ENCODE results near the gene AGPAT3. TPM values are rescaled to one million over a fixed set of nuclear protein-coding genes. Genes with fewer than 3 reads are reported as not detected.

AGPAT3 gene
- total and polyA plus RNA-seq, 2 donors (not counting 3 experiments of a cell fraction or from before 2014, with no cell fraction given), result 39.9 to 76.7 TPM

- no peak overlapping the region for H2AFZ ChIP-seq (ENCODE audit: low read depth, low read length)
- no peak for FAIRE-seq
- no peak for DNase-seq (ENCODE audit: low read depth, low spot score)
- H3K36me3 ChIP-seq (ENCODE audit: control insufficient read depth in 2 of 2, extremely low read depth in 1 of 2, insufficient read depth in 2 of 2, low read length in 2 of 2), result no peaks in the 10 kb centered on the region
- no peaks in the 10 kb centered on the region for H3K9me3 ChIP-seq (replicated peaks; ENCODE audit: control insufficient read depth, insufficient read depth, low read length)
- H3K4me2 ChIP-seq (ENCODE audit: insufficient read depth, low read length), result no peak overlapping the region
- no peak for TF ChIP-seq FOS (IDR thresholded peaks at IDR 0.05; ENCODE audit: borderline replicate concordance, insufficient read depth, low read length)
- no peak for TF ChIP-seq MAX (IDR thresholded peaks at IDR 0.05; ENCODE audit: insufficient read depth, insufficient read length)
- no peak for TF ChIP-seq POLR2A (IDR thresholded peaks at IDR 0.05; ENCODE audit: low read depth, low read length)
- TF ChIP-seq JUN (IDR thresholded peaks at IDR 0.05; ENCODE audit: borderline replicate concordance, insufficient read depth, insufficient read length, low read depth), result no peak
- no peak for TF ChIP-seq CTCF (IDR thresholded peaks at IDR 0.05; ENCODE audit: extremely low read depth in 1 of 2, insufficient read depth in 1 of 2, low read depth in 1 of 2, low read length in 2 of 2)
- TF ChIP-seq MYC (IDR thresholded peaks at IDR 0.05; ENCODE audit: low read depth, low read length), result no peak
- no peak for TF ChIP-seq POLR2AphosphoS5 (IDR thresholded peaks at IDR 0.05; ENCODE audit: insufficient read depth, low read depth, low read length)
- no peak for TF ChIP-seq GATA2 (IDR thresholded peaks at IDR 0.05; ENCODE audit: insufficient read depth, insufficient read length, low read depth, low read length)
- no peak for TF ChIP-seq EZH2 (IDR thresholded peaks at IDR 0.05; ENCODE audit: borderline replicate concordance, low read depth, low read length, severe bottlenecking)
- dilution Hi-C loops (cut with MboI; ENCODE audit: extremely low pct_ligation_motif_present, low sequenced_read_pairs) (no loop called here), intact Hi-C loops (cut with micrococcal nuclease) (no loop called here)
- no TSS peak for BruUV-seq (replicated peaks)
- CTCF ChIA-PET, result no interaction called here
- H3K4me1 ChIP-seq (ENCODE audit: control insufficient read depth, extremely low read depth, insufficient read depth, low read length), result peaks cover 11% of the 10 kb centered on the region
- no peak overlapping the region for H3K4me3 ChIP-seq (replicated peaks in 1 of 3; ENCODE audit: insufficient read depth in 1 of 3, low read depth in 1 of 3, low read length in 3 of 3)
- POLR2A ChIA-PET, result no interaction called here
- H3K79me2 ChIP-seq (ENCODE audit: control insufficient read depth, insufficient read depth, low read length), result peaks cover 92% of the 10 kb centered on the region
- no peaks in the 10 kb centered on the region for H3K9me1 ChIP-seq (replicated peaks; ENCODE audit: control insufficient read depth, extremely low read depth, insufficient read depth, low read length)
- H4K20me1 ChIP-seq (replicated peaks; ENCODE audit: control insufficient read depth, extremely low read depth, insufficient read depth, low read length), result peaks cover 7% of the 10 kb centered on the region
- no peak overlapping the region for H3K27ac ChIP-seq (ENCODE audit: insufficient read depth, low read depth, low read length)
- H3K9ac ChIP-seq (replicated peaks; ENCODE audit: extremely low read depth, insufficient read depth, low read length), result no peak overlapping the region
- no peaks in the 10 kb centered on the region for H3K27me3 ChIP-seq (ENCODE audit: control insufficient read depth in 2 of 2, insufficient read depth in 2 of 2, low read length in 2 of 2)
Measured at GRCh38 chr21:44017601-44018000, 152.6 kb downstream of the AGPAT3 start.
